IPS DF 6.9 (cell line): ENCODE measurements around the gene PRCD.
A peak's percentile ranks its signal among the peaks of the same experiment; 100 is the strongest.
"Not testable (repeated sequence)": the region's sequence is repeated elsewhere in the genome, so short reads cannot be mapped to it uniquely, and the experiment has no call there.

Experiments
- DNase-seq: peaks from one replicate; pipeline ENCODE4 v3.0.0-alpha.2; 2013; ENCODE audit warnings: low read depth, low spot score
- H3K27ac ChIP-seq: one replicate; pipeline ENCODE4 v1.5.1; 2013; ENCODE audit warnings: low read length, control low read depth
- H3K27me3 ChIP-seq: 2 replicates; pipeline ENCODE4 v1.6.1; 2013; ENCODE audit warnings: mild to moderate bottlenecking, low read length; ENCODE audit not compliant: control insufficient read depth, insufficient read depth
- H3K36me3 ChIP-seq: 2 replicates; pipeline ENCODE4 v1.6.1; 2013; ENCODE audit warnings: low read length; ENCODE audit not compliant: control insufficient read depth, insufficient read depth
- H3K4me1 ChIP-seq: 2 replicates; pipeline ENCODE4 v1.6.1; 2013; ENCODE audit warnings: low read length; ENCODE audit not compliant: control insufficient read depth, insufficient read depth
- H3K4me3 ChIP-seq: 2 replicates; pipeline ENCODE4 v1.5.1; 2013; ENCODE audit warnings: mild to moderate bottlenecking, low read length
- H3K9me3 ChIP-seq: 2 replicates; pipeline ENCODE4 v1.6.1; 2013; ENCODE audit warnings: low read length, inconsistent platforms; ENCODE audit not compliant: control insufficient read depth, insufficient read depth
- WGBS: extraction: QIAGEN DNeasy Blood & Tissue Kit; methylation state at CpG from one replicate; pipeline ENCODE4 v1.1.7; 2013; ENCODE audit warnings: mixed read lengths, missing lambda C conversion rate; ENCODE audit not compliant: insufficient read length, insufficient coverage; 5-methylcytosine and 5-hydroxymethylcytosine counted together

Gene PRCD

DNA sequence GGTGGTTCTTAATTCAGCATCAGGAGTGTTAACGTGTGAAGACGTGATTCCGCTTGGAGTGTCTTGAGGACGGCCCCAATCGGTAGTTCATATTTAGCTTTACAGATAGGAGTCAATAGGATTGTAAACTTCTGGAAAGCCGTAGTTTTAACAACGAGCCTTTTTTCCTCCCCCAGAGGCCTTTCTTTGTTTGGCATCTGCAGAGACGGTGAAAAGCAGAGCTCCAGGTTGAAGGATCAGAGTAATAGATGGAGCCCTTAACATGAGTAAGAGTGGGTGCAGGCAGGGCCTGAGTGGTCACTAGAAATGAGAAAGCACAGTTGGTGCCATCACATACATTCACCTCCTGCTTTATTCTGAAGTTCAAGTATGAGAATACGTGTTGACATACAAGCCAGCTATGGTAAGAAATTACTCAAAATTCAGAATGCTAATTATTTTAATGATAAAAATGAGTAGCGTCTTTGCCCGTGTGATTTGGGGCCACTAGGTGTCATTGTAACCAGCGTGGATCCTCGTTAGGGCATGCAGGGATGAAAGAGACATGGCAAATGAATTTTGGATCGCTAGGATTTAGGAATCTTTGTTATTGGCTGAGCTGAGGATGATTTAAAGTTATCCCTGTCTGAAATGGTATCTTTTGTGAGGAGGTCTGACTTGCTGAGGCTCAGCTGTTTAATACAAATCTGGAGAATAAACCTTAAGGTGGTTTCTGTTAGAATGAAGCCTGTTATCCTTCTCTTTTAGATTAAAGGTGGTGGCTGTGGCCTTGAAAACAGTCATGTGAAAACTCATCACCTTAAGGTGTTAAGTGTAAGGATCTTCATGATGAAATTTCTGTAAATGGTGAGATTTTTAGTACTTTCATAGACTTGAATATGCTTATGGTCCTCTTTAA lies 18.6 kb downstream of the PRCD start:
- H3K36me3 ChIP-seq, result peaks cover 12% of the 10 kb centered on the region; the same call in 1 of the 2 replicates
- no CpG with 5 or more reads among the region's 14 CpGs for WGBS
- H3K4me3 ChIP-seq, result peak overlapping the region; percentile 57
- no peaks in the 10 kb centered on the region for H3K27me3 ChIP-seq
- DNase-seq, result no peak
- no peak overlapping the region for H3K27ac ChIP-seq
- H3K4me1 ChIP-seq, result no peaks in the 10 kb centered on the region
- no peaks in the 10 kb centered on the region for H3K9me3 ChIP-seq

DNA sequence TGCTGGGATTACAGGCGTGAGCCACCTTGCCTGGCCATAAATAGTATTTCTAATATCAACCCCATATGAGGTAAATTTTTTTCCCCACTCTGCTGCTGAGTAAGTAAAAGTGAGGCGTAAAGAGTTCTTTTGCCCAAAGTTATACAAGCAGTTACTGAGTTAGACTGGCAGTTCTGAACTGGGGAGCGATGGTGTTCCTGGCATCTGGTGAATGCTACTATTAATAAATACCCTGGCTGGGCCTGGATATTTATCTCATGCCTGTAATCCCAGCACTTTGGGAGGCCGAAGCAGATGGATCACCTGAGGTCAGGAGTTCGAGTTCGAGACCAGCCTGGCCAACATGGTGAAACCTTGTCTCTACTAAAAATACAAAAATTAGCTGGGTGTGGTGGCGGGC lies 19.6 kb downstream of the PRCD start:
- not testable (repeated sequence) for H3K27me3 ChIP-seq, H3K4me3 ChIP-seq, H3K9me3 ChIP-seq, H3K4me1 ChIP-seq, H3K27ac ChIP-seq, DNase-seq
- no CpG with 5 or more reads among the region's 7 CpGs for WGBS
- H3K36me3 ChIP-seq, result peaks cover 12% of the 10 kb centered on the region; the same call in 1 of the 2 replicates

DNA sequence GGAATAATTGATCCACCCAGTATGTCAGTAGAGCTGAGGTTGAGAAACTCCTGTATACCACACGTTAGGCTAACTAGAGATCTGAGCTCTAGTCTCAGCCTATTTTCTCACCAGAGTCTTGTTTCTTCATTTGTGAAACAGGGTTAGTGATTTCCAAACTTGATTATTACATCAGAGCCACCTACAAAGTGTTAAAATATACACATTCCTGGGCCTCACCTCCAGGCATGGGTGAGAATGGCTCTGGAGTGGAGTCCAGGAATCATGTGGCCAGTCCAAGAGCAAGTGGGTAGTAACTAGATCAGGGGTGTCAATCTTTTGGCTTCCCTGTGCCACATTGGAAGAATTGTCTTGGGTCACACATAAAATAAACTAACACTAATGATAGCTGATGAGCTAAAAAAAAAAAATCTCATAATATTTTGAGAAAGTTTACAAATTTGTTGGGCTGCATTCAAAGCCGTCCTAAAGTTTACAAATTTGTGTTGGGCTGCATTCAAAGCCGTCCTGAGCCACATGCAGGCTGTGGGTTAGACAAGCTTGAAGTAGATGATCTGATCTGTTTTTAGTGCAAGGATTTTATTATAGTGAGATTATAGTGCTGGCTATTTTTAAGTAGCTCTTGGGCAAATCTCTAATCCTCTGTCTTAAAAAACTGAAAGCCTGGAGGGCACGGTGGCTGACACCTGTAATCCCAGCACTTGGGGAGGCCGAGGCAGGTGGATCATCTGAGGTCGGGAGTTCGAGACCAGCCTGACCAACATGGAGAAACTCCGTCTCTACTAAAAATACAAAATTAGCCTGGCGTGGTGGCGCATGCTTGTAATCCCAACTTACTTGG lies 20.4 kb downstream of the PRCD start:
- Histone ChIP-seq H3K27ac (no peak overlapping the region), H3K36me3 (peaks cover 13% of the 10 kb centered on the region; the same call in 1 of the 2 replicates), H3K9me3 (no peaks in the 10 kb centered on the region), H3K4me1 (no peaks in the 10 kb centered on the region), H3K4me3 (no peak overlapping the region), H3K27me3 (no peaks in the 10 kb centered on the region)
- WGBS, result no CpG with 5 or more reads among the region's 10 CpGs
- DNase-seq, result no peak

DNA sequence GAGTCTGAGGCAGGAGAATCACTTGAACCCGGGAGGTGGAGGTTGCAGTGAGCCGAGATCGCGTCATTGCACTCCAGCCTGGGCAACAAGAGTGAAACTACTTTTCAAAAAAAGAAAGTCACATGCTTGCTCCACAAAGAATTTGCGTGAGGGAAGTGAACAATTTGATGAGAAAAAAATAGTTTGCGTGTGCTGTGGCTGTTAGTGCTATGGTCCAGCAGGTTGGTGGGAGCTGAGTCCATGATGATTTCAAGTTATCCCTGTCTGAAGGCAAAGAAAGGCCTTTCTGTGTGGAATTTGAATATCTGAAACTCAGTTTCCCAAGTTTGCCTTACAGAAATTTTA lies 21.0 kb downstream of the PRCD start:
- WGBS, result no CpG with 5 or more reads among the region's 6 CpGs
- DNase-seq, result no peak
- Histone ChIP-seq H3K4me3 (no peak overlapping the region), H3K27me3 (no peaks in the 10 kb centered on the region), H3K27ac (no peak overlapping the region), H3K9me3 (no peaks in the 10 kb centered on the region), H3K4me1 (no peaks in the 10 kb centered on the region), H3K36me3 (peaks cover 18% of the 10 kb centered on the region; the same call in 1 of the 2 replicates)

DNA sequence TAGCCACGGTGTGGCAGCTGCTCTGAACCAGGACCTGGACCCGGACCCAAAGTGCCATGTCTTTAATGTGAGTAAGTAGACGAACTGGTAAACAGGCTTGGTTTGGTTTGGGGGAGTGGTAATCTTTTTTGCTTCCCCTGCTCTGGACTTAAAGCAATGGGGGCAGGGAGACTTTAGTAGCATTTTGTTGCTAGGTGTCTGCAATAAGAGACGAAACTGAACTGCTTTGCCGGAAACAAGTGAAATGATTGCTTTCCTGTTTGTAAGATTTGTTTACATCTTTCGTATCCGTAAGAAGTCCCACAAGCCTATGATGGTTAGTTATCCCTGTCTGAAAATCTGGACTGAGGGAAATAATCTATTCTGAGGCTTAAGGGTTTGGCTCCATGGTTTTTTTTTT lies 21.5 kb downstream of the PRCD start:
- no CpG with 5 or more reads among the region's 7 CpGs for WGBS
- no peaks in the 10 kb centered on the region for H3K4me1 ChIP-seq
- no peak for DNase-seq
- H3K36me3 ChIP-seq, result peaks cover 23% of the 10 kb centered on the region; the same call in 1 of the 2 replicates
- H3K27me3 ChIP-seq, result no peaks in the 10 kb centered on the region
- H3K9me3 ChIP-seq, result no peaks in the 10 kb centered on the region
- H3K4me3 ChIP-seq, result no peak overlapping the region
- H3K27ac ChIP-seq, result no peak overlapping the region

DNA sequence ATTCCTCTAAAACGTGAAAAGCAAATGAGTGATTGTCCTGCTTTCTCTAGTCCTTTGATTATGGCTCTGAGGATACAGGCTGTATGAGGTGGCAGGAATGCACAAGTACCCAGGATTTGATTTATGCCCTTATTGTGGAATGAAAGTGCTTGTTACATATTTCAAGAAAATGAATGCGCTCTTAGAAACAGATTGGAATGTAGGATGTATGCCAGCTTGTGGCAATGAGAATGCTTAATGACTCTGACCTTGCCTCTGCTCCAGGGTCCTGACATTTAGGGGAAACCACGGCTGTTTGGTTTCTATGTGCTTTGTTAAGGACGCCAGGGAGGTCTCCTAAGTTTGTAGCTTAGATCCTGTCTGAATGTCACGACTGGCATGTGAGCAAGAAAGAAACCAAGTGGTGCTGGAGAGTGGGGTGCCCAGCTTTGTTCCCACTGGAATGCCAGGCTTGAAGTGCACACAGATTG lies 22.0 kb downstream of the PRCD start:
- Histone ChIP-seq H3K9me3 (no peaks in the 10 kb centered on the region), H3K4me3 (no peak overlapping the region), H3K36me3 (peaks cover 23% of the 10 kb centered on the region; the same call in 1 of the 2 replicates), H3K27me3 (no peaks in the 10 kb centered on the region), H3K4me1 (no peaks in the 10 kb centered on the region), H3K27ac (no peak overlapping the region)
- DNase-seq, result no peak
- WGBS, result no CpG with 5 or more reads among the region's 5 CpGs

DNA sequence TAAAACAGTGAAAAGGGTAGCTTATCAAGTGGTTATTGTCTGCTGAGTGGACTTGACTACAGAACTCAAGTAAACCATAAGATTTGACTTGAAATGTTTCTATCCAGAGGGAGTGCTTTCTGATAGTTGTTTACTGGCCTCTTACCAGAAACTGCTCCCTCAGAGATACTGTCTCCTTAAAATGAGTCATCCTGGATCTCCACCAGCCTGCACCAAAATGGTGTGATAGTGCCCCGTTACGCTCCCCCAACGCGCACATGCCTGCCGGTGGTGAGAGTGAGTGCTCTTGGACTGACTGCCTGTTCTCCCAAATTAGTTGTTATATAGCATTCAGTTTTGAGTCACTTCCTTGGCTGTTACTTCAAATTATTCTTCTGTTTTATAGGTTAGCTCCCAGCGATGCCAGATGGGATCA lies 22.9 kb downstream of the PRCD start:
- DNase-seq, result no peak
- no CpG with 5 or more reads among the region's 6 CpGs for WGBS
- Histone ChIP-seq H3K4me1 (0 out of 2 replicates have a peak, but pooled peaks cover 1% of the 10 kb centered on the region), H3K27me3 (no peaks in the 10 kb centered on the region), H3K9me3 (no peaks in the 10 kb centered on the region), H3K4me3 (no peak overlapping the region), H3K27ac (no peak overlapping the region), H3K36me3 (peaks cover 23% of the 10 kb centered on the region; the same call in 1 of the 2 replicates)

DNA sequence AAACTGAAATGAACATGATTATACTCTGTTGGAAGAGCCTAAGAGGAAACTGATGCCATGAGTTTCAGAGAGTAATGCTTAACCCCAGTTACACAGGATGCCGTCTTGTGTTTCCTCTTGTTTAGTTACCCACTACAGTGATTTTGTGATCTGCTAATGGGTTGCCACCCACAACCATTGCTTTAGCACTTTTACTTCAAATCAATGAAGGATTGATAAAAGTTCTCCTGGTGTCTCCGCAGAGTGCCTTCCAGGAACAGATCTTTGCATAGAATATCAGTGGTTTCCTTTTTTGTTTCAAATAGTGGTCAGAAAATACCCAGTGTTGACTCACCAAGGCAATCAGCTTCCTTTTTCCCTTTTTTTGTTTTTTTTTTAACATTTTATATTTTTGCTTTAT lies 23.5 kb downstream of the PRCD start:
- not testable (repeated sequence) for DNase-seq, H3K27ac ChIP-seq, H3K4me3 ChIP-seq, H3K9me3 ChIP-seq, H3K27me3 ChIP-seq, H3K4me1 ChIP-seq
- peaks cover 23% of the 10 kb centered on the region; the same call in 1 of the 2 replicates for H3K36me3 ChIP-seq
- WGBS, result no CpG with 5 or more reads among the region's 2 CpGs

DNA sequence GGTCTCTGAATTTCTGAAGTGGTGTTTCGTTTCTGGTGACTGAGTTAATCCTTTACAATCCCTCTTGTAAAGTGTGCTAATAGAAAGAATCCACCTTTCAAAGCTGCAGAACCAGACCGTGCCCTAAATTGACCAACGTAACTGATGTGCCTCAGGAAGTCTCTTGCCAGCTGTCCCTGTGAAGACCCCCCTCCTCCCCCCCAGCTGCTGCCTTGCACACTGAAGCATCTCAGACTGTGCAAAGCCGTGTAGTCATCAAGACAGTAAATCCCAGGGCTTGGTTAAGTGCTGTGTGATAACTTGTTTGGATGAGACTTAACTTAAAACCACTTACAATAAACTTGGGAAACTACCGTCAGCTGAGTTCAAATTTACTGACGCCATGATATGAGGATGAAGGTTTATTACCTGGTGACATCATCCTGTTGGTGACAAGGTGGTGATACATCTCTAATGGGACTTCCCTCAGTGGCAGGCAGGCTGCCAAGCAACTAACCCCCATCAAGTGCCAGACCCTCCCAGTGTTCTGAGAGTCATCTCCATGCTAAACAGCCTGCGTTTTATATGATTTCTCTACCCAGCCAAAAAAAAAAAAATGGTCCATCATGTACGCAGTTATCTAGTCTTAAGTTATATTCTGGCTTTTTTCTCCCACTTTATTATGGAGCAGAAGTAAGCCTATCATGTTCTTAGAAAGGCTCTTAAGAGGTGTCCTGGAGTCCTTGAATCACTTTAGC lies 25.3 kb downstream of the PRCD start:
- H3K9me3 ChIP-seq, DNase-seq, H3K27ac ChIP-seq, H3K4me3 ChIP-seq, H3K4me1 ChIP-seq, H3K27me3 ChIP-seq: not testable (repeated sequence)
- peaks cover 23% of the 10 kb centered on the region; the same call in 1 of the 2 replicates for H3K36me3 ChIP-seq
- WGBS, result no CpG with 5 or more reads among the region's 8 CpGs
